A172 (cell line): ENCODE results near the gene CHMP4B. TPM values are rescaled to one million over a fixed set of nuclear protein-coding genes. Genes with fewer than 3 reads are reported as not detected.
A peak's percentile ranks its signal among the peaks of the same experiment; 100 is the strongest.

Experiments
- DNase-seq: peaks from one replicate; pipeline ENCODE4 v3.0.0-alpha.2; 2015; ENCODE audit warnings: low spot score
- total RNA-seq: library from RNA; depleted of rRNA; stranded (reverse); fragments of >200 nt; shearing (Covaris generic); gene quantifications from 2 replicates; pipeline ENCODE4 v1.2.3, GENCODE V29; 2014

Gene CHMP4B
- total RNA-seq, 1 experiment from 2014 or later, result 74.7 TPM

- DNase-seq, result no peak
These were observed 9.2 kb downstream of the CHMP4B start for GRCh38 chr20:33820362-33820761.

DNA sequence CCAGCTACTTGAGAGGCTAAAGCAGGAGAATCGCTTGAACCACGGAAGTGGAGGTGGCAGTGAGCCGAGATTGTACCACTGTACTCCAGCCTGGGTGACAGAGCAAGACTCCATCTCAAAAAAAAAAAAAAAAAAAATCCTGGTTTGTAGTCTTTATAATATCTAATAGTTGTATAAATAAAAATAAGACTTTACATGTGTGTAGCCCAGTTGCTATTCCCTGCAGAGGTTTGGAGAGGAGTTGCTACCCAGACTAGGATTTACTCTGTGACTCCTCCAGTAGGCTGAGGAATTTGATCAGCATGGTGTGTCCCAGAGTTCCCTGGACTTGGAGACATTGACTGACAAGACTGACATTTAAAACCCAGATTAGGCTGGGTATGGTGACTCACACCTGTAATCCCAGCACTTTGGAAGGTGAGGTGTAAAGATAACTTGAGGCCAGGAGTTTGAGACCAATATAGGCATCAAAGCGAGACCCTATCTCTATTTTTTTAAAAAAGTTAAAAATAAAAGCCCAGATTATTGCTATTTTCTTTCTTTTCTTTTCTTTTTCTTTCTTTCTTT, 10.2 kb downstream of the CHMP4B start:
- DNase-seq, result no peak

GRCh38 chr20:33822423-33822822, 11.3 kb downstream of the CHMP4B start:
- no peak for DNase-seq

DNA sequence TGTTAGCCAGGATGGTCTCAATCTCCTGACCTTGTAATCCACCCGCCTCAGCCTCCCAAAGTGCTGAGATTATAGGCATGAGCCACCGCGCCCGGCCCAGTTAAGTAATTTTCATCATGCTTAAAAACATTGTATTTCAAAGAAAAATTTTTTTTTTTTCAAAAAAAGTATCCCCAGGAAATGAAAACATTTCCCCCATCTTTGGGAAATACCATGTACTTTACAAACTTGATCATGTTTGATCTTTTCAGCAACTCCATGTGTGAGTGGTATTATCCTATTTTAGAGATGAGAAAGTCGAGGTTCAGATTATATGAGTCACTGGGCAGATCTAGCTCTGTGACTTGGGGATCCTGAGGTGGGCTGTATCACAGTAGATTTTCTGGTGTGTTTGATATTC, 11.8 kb downstream of the CHMP4B start:
- no peak for DNase-seq

- DNase-seq, result no peak
These were observed 13.7 kb downstream of the CHMP4B start for GRCh38 chr20:33824852-33825251.

- no peak for DNase-seq
These were observed 14.5 kb downstream of the CHMP4B start for GRCh38 chr20:33825340-33826269.

- peak; percentile 25 for DNase-seq
These were observed 15.2 kb downstream of the CHMP4B start for GRCh38 chr20:33826270-33826897.

DNA sequence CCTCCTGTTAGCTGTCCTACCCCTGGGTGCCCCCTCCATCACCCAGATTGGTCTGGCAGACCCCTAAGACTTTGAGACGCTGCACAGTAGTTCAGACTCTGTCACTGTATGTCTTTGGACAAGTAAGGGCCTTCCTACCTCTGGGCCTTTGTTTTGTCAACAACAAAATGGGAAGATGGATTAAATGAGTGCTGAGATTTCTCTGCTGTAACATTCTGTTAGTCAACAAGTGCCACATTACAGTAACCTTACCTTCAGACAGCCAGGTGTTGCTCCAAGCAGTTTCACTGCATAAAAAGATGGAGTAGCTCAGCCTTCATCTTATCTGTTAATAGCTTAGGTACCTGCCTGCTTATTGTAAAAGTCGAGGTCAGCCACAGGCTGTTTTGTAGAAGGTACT, 16.0 kb downstream of the CHMP4B start:
- no peak for DNase-seq

- DNase-seq, result no peak
These were observed 16.6 kb downstream of the CHMP4B start for GRCh38 chr20:33827634-33828325.

DNA sequence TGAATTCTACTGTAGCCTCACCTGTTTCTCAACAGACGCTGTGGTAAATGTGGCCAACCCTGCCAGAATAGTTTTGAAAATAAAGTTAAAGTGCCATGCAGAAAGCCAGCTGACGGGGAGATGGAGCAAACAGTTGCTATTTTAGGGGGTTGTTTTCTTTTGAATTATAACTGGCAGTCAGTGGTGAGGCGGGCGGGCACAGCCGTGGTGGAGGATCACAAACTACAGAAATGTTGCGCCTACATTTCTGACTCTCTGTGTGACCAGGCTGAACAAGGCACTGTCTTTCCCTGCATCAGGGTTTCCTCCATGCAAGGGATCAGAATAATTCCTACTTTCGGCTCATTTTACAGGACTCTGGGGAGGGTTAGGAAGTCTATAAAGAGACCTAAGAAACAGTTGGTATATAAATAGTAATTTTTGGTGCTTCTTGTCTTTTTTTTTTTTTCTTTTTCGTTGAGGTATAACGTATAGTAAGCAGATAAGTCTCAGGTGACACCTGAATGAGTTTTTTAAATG, 17.2 kb downstream of the CHMP4B start:
- DNase-seq, result no peak

GRCh38 chr20:33828967-33829560, 17.9 kb downstream of the CHMP4B start:
- no peak for DNase-seq

DNA sequence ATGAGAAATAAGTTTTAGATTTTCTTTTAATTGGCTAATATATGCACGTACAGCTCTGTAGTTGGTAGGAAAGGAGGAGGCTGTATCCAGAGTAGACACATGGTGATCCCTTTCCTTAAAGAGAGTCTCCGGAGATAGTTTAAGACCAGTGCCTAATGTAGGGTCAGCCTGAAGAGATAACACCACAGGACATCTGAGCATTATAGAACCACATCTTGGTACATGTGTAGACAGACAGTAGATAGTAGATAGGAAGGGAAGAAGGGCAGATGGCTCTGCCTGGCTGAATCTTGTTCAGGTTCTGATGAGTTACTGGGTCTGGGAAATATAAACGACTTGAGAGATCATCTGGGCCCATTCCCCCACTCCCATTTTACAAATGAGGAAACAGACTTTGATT, 18.5 kb downstream of the CHMP4B start:
- no peak for DNase-seq

DNA sequence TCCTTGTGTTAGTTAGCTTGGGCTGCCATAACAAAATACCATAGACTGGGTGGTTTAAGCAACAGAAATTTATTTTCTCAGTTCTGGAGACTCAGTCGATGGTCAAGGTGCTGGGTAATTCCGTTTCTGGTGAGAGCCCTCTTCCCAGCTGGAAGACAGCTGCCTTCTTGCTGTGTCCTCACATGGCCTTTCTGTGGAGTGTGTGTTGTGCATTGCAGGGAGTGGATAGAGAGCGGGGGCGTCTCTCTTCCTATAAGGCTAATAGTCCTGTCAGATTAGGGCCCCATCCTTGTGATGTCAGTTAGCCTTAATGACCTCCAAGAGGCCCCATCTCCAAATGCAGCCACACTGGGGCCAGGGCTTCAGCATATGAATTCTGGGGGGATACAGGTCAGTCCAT, 19.2 kb downstream of the CHMP4B start:
- DNase-seq, result no peak

DNA sequence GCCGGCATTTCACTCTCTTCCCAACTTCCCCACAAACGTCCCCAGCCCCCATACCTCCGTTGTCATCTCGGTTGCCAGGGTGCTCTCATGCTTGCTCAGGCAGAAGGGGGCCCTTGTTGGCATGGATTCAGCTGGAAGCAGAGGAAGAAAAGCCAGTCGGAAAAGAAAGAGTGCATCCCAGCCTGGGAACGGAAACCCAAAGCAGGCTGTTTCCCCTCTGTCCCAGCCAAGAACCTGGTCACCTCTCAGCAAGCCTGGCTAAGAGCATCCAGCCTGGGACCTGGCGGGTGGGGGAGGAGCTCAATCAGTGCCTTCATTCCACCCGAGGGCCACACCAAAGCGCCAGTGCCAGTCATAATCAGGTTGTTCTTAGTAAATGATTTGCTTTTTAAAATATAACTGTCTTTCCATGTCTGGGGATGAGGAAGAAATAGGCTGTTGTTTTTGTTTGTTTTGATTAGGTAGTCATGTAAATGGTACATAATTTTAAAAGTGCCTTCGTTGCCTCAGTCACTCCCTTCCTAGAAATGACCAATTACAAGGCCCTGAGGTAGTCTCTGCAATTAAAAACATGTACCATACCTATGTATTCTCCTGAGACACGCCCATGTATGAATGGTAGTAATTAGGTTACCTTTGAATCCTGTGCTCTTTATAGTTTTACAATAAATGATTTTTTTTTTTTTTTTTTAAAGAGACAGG, 21.1 kb downstream of the CHMP4B start:
- DNase-seq, result no peak

- DNase-seq, result no peak
These were observed 22.2 kb downstream of the CHMP4B start for GRCh38 chr20:33833333-33833732.

- DNase-seq, result no peak
These were observed 24.5 kb downstream of the CHMP4B start for GRCh38 chr20:33835615-33836172.

DNA sequence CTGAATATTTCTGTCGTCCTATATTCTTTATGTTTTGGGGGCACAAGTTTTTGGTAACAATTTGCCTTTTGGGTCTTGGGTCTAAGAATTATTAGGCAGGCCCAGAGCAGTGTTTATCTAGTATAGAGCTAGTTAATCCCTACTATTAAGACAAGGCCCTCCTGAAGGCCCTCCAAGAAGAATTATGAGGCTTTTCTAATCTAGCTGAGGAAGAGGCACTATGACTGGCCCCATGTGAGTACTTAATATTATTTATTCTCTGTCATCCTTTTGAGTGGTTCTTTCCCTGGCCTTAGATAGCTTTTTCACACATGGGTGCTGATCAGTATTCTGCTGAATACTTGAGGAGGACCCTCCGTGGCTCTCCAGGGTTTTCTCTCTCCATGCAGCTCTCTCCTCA, 25.1 kb downstream of the CHMP4B start:
- DNase-seq, result no peak

DNA sequence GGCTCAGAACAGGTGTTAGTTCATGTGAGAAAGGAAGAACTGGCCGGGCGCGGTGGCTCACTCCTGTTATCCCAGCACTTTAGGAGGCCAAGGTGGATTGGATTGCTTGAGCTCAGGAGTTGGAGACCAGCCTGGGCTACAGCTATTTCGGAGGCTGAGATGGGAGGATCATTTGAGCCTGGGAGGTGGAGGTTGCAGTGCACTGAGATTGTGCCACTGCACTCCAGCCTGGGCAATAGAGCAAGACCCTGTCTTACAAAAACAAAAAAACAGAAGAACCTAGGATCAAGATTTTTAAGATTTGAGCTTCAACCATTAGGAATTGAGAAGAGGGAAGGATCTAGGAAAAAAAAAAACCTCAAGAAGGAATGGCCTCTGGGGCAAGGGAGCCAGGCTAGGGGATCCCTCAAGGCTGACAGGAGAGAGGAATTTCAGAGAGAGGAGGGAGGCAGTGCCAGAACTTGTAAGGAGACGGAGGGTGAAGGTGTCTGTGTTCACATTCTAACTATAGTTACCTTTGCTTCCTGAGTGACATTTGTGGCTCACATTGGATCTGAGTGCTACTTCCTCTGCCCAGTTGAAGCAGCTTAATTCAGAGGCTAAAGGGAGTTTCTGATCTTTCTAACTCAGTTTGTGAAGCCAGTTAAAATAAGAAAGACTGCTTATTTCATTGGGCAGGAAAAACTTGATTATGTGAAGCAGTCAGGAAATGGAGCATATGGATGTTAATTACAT, 26.1 kb downstream of the CHMP4B start:
- DNase-seq, result no peak

- no peak for DNase-seq
These were observed 27.1 kb downstream of the CHMP4B start for GRCh38 chr20:33838035-33838864.
